T-cell (primary cell): ENCODE measurements around the gene ASPA. TPM values are rescaled to one million over a fixed set of nuclear protein-coding genes. Genes with fewer than 3 reads are reported as not detected.
A peak's percentile ranks its signal among the peaks of the same experiment; 100 is the strongest.
"Not testable (repeated sequence)": the region's sequence is repeated elsewhere in the genome, so short reads cannot be mapped to it uniquely, and the experiment has no call there.

Experiments used
- ATAC-seq, 4 experiments: fragments of 200-7000 bp in 3 of 4; fragments of 150-1000 bp in 1 of 4; cut with Tn5 transposase; replicated peaks in 1 of 4; 1 replicate in 3 of 4; 2 replicates in 1 of 4; pipeline ENCODE4 v1.10.0; 2021; ENCODE audit warnings: moderate library complexity in 3 of 4, mild to moderate bottlenecking in 2 of 4, moderate number of reproducible peaks in 1 of 4
- CTCF ChIA-PET, 2 donors: fragments of 300-600 bp; sonication (Branson Sonifier 250); formaldehyde crosslinking; loops; one replicate each; lab custom pipeline; 2022; ENCODE audit warnings: antibody characterized with exemption in 2 of 2; lab: Charles Lee
- POLR2A ChIA-PET, 2 donors: fragments of 300-600 bp; sonication (Branson Sonifier 250); formaldehyde crosslinking; loops; one replicate each; lab custom pipeline; 2022; ENCODE audit warnings: antibody characterized with exemption in 2 of 2; lab: Charles Lee
- DNase-seq, 35 experiments: peaks; one replicate each; pipeline versions ENCODE4 v3.0.0 to v3.0.0-alpha.2; 2013 to 2023
- H3K27ac ChIP-seq: one replicate; pipeline ENCODE4 v1.5.1; 2013; ENCODE audit warnings: low read length
- H3K27me3 ChIP-seq, 2 experiments: replicated peaks in 1 of 2; 1 replicate in 1 of 2; 2 replicates in 1 of 2; pipeline versions ENCODE4 v1.6.1 to v1.7.0; 2013; ENCODE audit warnings: low read length in 1 of 2, mixed read lengths in 1 of 2; ENCODE audit not compliant: control insufficient read depth in 2 of 2, insufficient read depth in 2 of 2; ENCODE audit errors: extremely low read depth in 1 of 2
- H3K36me3 ChIP-seq, 2 donors: 1 replicate in 1 of 2; 2 replicates in 1 of 2; pipeline versions ENCODE4 v1.6.1 to v1.7.0; 2013; ENCODE audit warnings: low read length in 1 of 2; ENCODE audit not compliant: control insufficient read depth in 2 of 2, insufficient read depth in 1 of 2; ENCODE audit errors: extremely low read depth in 1 of 2
- H3K4me1 ChIP-seq, 2 experiments: 1 replicate in 1 of 2; 2 replicates in 1 of 2; pipeline versions ENCODE4 v1.6.1 to v1.7.0; 2013; ENCODE audit warnings: low read length in 2 of 2, mixed read lengths in 1 of 2; ENCODE audit not compliant: insufficient read depth in 2 of 2, control insufficient read depth in 1 of 2; ENCODE audit errors: extremely low read depth in 1 of 2
- H3K4me3 ChIP-seq, 2 donors: 1 replicate in 1 of 2; 2 replicates in 1 of 2; pipeline versions ENCODE4 v1.5.1 to v1.7.0; 2013; ENCODE audit warnings: mild to moderate bottlenecking in 2 of 2, low read length in 1 of 2, moderate library complexity in 1 of 2; ENCODE audit not compliant: control insufficient read depth in 1 of 2; ENCODE audit errors: extremely low read depth in 1 of 2
- H3K9me3 ChIP-seq: 2 replicates; pipeline ENCODE4 v1.7.0; 2013
- H3K27ac Mint-ChIP-seq, 2 donors: one replicate each; pipeline ENCODE4 v1.8.0; 2020 to 2021; ENCODE audit warnings: mild to moderate bottlenecking in 2 of 2, mixed read lengths in 2 of 2
- H3K27me3 Mint-ChIP-seq, 2 donors: one replicate each; pipeline ENCODE4 v1.8.0; 2021 to 2022; ENCODE audit warnings: mixed read lengths in 2 of 2
- H3K36me3 Mint-ChIP-seq: one replicate; pipeline ENCODE4 v1.8.0; 2021; ENCODE audit warnings: mixed read lengths
- H3K4me1 Mint-ChIP-seq, 3 donors: one replicate each; pipeline ENCODE4 v1.8.0; 2020 to 2022; ENCODE audit warnings: mixed read lengths in 3 of 3, mild to moderate bottlenecking in 1 of 3
- H3K4me3 Mint-ChIP-seq, 3 donors: one replicate each; pipeline ENCODE4 v1.8.0; 2020 to 2022; ENCODE audit warnings: mild to moderate bottlenecking in 3 of 3, mixed read lengths in 3 of 3, moderate library complexity in 3 of 3
- H3K9me3 Mint-ChIP-seq, 3 donors: one replicate each; pipeline ENCODE4 v1.8.0; 2020 to 2022; ENCODE audit warnings: mixed read lengths in 3 of 3
- WGBS: methylation state at CpG from one replicate; pipeline ENCODE4 v1.1.5; 2013; ENCODE audit warnings: missing lambda C conversion rate; ENCODE audit not compliant: insufficient coverage; 5-methylcytosine and 5-hydroxymethylcytosine counted together
- total RNA-seq, 35 experiments: library from RNA in 6 of 35; stranded (reverse) in 6 of 35; fragments of 120-200 nt in 1 of 35; gene quantifications; one replicate each; pipeline versions ENCODE4 v1.2.1 to v1.2.4 and lab custom pipeline; 2013 to 2026

ASPA gene
- total RNA-seq (not detected), total RNA-seq (lab: John Stamatoyannopoulos, UW) (0 to 0.07 (median 0) reads per million in 29 experiments)
- total RNA-seq (2013), result not detected

DNA sequence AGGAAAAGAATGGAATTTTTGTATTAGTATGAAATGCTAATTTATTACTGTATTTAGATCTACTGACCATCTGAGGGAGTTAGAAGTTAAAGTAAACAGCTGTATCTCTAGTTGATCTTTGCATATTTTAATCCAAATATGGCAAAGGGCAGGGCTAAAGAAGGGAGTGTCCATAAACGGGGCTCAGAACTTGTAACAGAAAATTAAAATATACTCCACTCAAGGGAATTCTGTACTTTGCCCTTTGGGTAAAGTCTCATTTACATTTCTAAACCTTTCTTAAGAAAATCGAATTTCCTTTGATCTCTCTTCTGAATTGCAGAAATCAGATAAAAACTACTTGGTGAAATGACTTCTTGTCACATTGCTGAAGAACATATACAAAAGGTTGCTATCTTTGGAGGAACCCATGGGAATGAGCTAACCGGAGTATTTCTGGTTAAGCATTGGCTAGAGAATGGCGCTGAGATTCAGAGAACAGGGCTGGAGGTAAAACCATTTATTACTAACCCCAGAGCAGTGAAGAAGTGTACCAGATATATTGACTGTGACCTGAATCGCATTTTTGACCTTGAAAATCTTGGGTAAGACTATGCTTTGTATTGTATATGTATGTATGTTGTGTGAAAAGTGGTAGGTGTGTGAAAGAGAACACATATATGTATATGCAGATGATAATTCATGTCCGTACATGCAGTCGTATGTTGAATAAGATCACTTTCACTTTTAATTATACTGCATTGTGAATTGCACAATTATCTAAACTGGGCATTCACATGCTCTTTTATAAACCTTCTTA lies at the start of gene ASPA:
Gene ASPA (plus strand): TSS at position 186 of the 799 bp plus-strand sequence. CDS start 163 bp downstream, at position 349.
- H3K36me3 ChIP-seq, result no peaks in the 10 kb centered on the region
- H3K4me1 ChIP-seq, result no peaks in the 10 kb centered on the region
- peak within 1 kb of the TSS; percentile 7 to 60 (median 39) for H3K4me3 Mint-ChIP-seq
- DNase-seq (no peak), ATAC-seq (no peak)
- no peaks in the 10 kb centered on the region for H3K9me3 Mint-ChIP-seq
- peaks cover 0 to 2% (median 2%) of the 10 kb centered on the region in 3 donors for H3K4me1 Mint-ChIP-seq
- POLR2A ChIA-PET, result no interaction called here
- CTCF ChIA-PET, result no interaction called here
- H3K27me3 ChIP-seq, result peaks cover 2 to 5% of the 10 kb centered on the region in 2 experiments
- no peak within 1 kb of the TSS for H3K4me3 ChIP-seq
- peaks cover 3 to 11% of the 10 kb centered on the region in 2 donors for H3K27me3 Mint-ChIP-seq
- no peak within 1 kb of the TSS for H3K27ac Mint-ChIP-seq
- H3K27ac ChIP-seq, result no peak within 1 kb of the TSS
- no peaks in the 10 kb centered on the region for H3K9me3 ChIP-seq
- WGBS, result no CpG with 5 or more reads among the region's 7 CpGs
- no peaks in the 10 kb centered on the region for H3K36me3 Mint-ChIP-seq

DNA sequence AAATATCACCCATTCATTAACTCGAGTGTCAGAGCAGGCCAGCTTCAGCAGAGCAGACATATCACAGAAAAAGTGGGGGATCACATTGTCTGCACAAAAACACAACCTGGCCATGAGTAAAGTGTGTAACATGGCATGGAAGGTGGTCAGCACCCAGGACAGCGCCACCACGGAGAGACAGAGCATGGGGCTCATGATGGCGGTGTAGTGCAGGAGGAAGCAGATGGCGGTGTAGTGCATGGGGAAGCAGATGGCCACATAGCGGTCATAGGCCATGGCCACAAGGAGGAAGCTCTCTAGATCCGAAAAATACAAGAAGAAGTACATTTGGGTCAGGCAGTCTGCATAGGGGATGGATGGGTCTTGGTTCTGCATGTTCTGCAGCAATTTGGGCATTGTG lies 42.6 kb upstream of the ASPA start:
- H3K4me3 Mint-ChIP-seq, POLR2A ChIA-PET, H3K4me1 Mint-ChIP-seq, H3K9me3 ChIP-seq, H3K4me3 ChIP-seq, H3K9me3 Mint-ChIP-seq, H3K36me3 ChIP-seq, H3K4me1 ChIP-seq, H3K27ac ChIP-seq, H3K36me3 Mint-ChIP-seq, ATAC-seq, H3K27ac Mint-ChIP-seq, CTCF ChIA-PET: not testable (repeated sequence)
- H3K27me3 Mint-ChIP-seq, result peaks cover 21 to 28% of the 10 kb centered on the region in 2 donors
- H3K27me3 ChIP-seq, result peaks cover 0 to 11% of the 10 kb centered on the region in 2 experiments
- WGBS, result 0% methylated on average over 3 of the region's 7 CpGs
- peak in 9 of 35 experiments; percentile 0 to 23 (median 3) for DNase-seq

DNA sequence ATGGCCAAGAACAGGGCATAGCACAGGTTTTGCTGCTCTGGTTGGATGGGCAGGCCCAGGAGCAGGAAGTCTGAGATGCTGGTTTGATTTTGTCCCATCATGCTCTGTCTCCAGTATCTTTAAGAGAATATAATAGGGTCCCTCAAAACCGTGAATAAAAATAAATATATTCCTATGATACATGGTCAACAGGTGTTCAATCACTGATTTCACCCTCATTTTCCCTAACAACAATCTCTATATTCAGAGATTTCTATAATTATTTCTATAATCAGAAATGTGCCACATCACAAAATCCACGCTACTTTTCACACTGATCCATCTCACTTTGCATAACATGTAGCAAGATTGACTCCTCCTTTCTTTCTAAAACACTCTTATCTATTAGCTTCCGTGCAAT lies 42.1 kb upstream of the ASPA start, which contains the start of gene OR1E2:
Gene OR1E2 (minus strand): TSS at position 101 of the 400 bp plus-strand sequence. CDS start 0 bp downstream, at position 101.
- Mint-ChIP-seq H3K27me3 (peaks cover 17 to 29% of the 10 kb centered on the region in 2 donors), H3K4me1 (no peaks in the 10 kb centered on the region), H3K36me3 (no peaks in the 10 kb centered on the region), H3K9me3 (peaks cover 7 to 9% (median 8%) of the 10 kb centered on the region in 3 donors), H3K4me3 (no peak within 1 kb of the TSS), H3K27ac (no peak within 1 kb of the TSS)
- WGBS, result 84% methylated on average over 2 of the region's 3 CpGs
- no peak within 1 kb of the TSS for H3K27ac ChIP-seq
- no peak within 1 kb of the TSS for H3K4me3 ChIP-seq
- POLR2A ChIA-PET, result no interaction called here
- DNase-seq (no peak), ATAC-seq (no peak)
- H3K4me1 ChIP-seq, result no peaks in the 10 kb centered on the region
- no peaks in the 10 kb centered on the region for H3K36me3 ChIP-seq
- H3K27me3 ChIP-seq, result peaks cover 0 to 11% of the 10 kb centered on the region in 2 experiments
- CTCF ChIA-PET, result no interaction called here
- H3K9me3 ChIP-seq, result no peaks in the 10 kb centered on the region

DNA sequence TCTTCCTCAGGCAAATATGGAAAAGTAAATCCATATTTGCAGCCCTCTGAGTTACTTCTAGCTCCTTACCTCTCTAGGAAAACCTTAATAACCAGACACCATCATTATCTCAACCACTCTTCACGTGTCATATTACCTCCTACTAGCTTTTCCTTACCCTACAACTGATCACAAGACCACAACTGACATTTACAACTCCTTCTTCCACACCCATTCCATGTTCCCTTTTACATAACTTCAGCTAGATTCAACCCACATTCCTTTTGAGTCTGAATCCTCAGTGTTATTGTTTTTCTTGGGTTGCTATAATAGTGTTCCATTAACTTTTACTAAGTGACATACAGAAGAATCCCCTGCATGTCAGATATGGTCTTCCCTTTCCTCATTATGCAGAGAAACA lies 37.4 kb upstream of the ASPA start:
- Mint-ChIP-seq H3K27me3 (peaks cover 11 to 34% of the 10 kb centered on the region in 2 donors), H3K4me1 (no peaks in the 10 kb centered on the region), H3K36me3 (no peaks in the 10 kb centered on the region), H3K9me3 (peaks cover 0 to under 1% (median 0%) of the 10 kb centered on the region in 3 donors), H3K4me3 (no peak overlapping the region), H3K27ac (no peak overlapping the region)
- DNase-seq (no peak), ATAC-seq (no peak)
- H3K27me3 ChIP-seq, result peaks cover 0 to 9% of the 10 kb centered on the region in 2 experiments
- no peak overlapping the region for H3K4me3 ChIP-seq
- no peaks in the 10 kb centered on the region for H3K9me3 ChIP-seq
- ChIA-PET POLR2A (no interaction called here), CTCF (no interaction called here)
- no peaks in the 10 kb centered on the region for H3K36me3 ChIP-seq
- no peak overlapping the region for H3K27ac ChIP-seq
- H3K4me1 ChIP-seq, result no peaks in the 10 kb centered on the region
- 45% methylated on average over 1 of the region's 1 CpG for WGBS

DNA sequence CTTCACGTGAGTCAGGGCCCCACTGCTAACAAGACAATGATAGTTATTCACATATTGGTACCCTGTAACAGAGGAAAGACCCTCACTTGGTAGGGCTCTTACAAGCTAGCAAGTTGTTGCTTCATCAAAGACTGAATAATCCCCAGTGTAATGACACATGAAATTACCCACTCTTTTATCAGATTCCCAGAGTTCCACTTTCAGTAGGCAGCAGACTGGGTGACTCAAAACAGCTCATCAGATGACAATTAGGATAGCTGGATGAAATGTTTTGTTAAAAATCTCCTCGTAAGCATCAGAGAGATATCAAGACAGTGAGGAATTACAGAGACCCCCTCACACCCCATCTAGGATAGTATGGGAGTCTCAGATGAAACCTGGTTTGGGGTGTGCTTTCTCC lies 35.3 kb upstream of the ASPA start:
- ATAC-seq (no peak), DNase-seq (no peak)
- Histone ChIP-seq H3K9me3 (no peaks in the 10 kb centered on the region), H3K27ac (no peak overlapping the region), H3K36me3 (no peaks in the 10 kb centered on the region), H3K4me1 (no peaks in the 10 kb centered on the region), H3K4me3 (no peak overlapping the region), H3K27me3 (peaks cover 0 to 8% of the 10 kb centered on the region in 2 experiments)
- no CpG with 5 or more reads among the region's 2 CpGs for WGBS
- no peak overlapping the region for H3K4me3 Mint-ChIP-seq
- ChIA-PET CTCF (no interaction called here), POLR2A (no interaction called here)
- no peaks in the 10 kb centered on the region for H3K4me1 Mint-ChIP-seq
- no peak overlapping the region for H3K27ac Mint-ChIP-seq
- H3K36me3 Mint-ChIP-seq, result no peaks in the 10 kb centered on the region
- H3K27me3 Mint-ChIP-seq, result peaks cover 17 to 37% of the 10 kb centered on the region in 2 donors
- no peaks in the 10 kb centered on the region for H3K9me3 Mint-ChIP-seq

DNA sequence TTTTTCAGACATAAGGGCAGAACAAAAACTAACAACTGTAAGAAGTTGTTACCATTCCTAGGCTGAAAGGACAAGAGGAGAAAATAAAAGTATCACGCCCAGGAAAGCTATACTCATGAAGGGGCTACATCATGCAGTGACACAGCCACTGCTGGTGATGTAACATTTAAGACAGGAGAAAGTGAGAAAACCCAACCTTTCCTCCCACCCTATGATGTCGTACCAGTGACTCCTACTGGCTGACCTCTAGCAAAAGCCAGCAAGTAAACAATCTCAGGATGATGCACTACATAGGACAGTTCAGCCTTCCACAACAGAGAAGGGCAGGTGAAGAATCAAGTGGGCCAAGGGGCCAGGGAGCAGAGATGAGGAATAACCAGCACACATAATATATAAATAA lies 28.2 kb upstream of the ASPA start:
- no peaks in the 10 kb centered on the region for H3K36me3 ChIP-seq
- ChIA-PET CTCF (no interaction called here), POLR2A (no interaction called here)
- Mint-ChIP-seq H3K4me1 (no peaks in the 10 kb centered on the region), H3K4me3 (no peak overlapping the region), H3K9me3 (peaks cover 0 to 3% (median 0%) of the 10 kb centered on the region in 3 donors), H3K27me3 (peaks cover 13 to 23% of the 10 kb centered on the region in 2 donors), H3K36me3 (no peaks in the 10 kb centered on the region), H3K27ac (no peak overlapping the region)
- no peaks in the 10 kb centered on the region for H3K4me1 ChIP-seq
- no peak overlapping the region for H3K27ac ChIP-seq
- DNase-seq, result peak in 1 of 35 experiments; percentile 5
- no peak overlapping the region for H3K4me3 ChIP-seq
- peaks cover 0 to 5% of the 10 kb centered on the region in 2 experiments for H3K27me3 ChIP-seq
- peak in 1 of 4 experiments; percentile 37 for ATAC-seq
- no CpG with 5 or more reads among the region's 2 CpGs for WGBS
- no peaks in the 10 kb centered on the region for H3K9me3 ChIP-seq
